B cell (primary cell): ENCODE results near the gene ARL2. TPM values are rescaled to one million over a fixed set of nuclear protein-coding genes. Genes with fewer than 3 reads are reported as not detected.

Experiments used
- ATAC-seq: fragments of 200-7000 bp; cut with Tn5 transposase; one replicate; pipeline ENCODE4 v1.10.0; 2021; ENCODE audit warnings: low read depth, mild to moderate bottlenecking, moderate number of reproducible peaks, moderate library complexity
- CTCF ChIA-PET: fragments of 350-600 bp; sonication (Branson Sonifier 250); formaldehyde crosslinking; loops from one replicate; lab custom pipeline; 2021; ENCODE audit warnings: antibody characterized with exemption, inconsistent platforms; lab: Charles Lee
- POLR2A ChIA-PET: fragments of 350-600 bp; sonication (Branson Sonifier 250); formaldehyde crosslinking; loops from one replicate; lab custom pipeline; 2021; ENCODE audit warnings: antibody characterized with exemption; lab: Charles Lee
- DNase-seq: peaks from one replicate; pipeline ENCODE4 v3.0.0; 2013
- H2AFZ ChIP-seq: 2 replicates; pipeline ENCODE4 v1.6.1; 2012; ENCODE audit warnings: mild to moderate bottlenecking, low read depth, low read length; ENCODE audit not compliant: insufficient read depth, poor library complexity, severe bottlenecking
- H3K27ac ChIP-seq, 2 donors: 1 replicate in 1 of 2; 2 replicates in 1 of 2; pipeline ENCODE4 v1.5.1; 2012 to 2013; ENCODE audit warnings: low read length in 2 of 2, mild to moderate bottlenecking in 2 of 2, moderate library complexity in 1 of 2
- H3K27me3 ChIP-seq, 4 experiments: fragments of 200-600 bp in 1 of 4; sonication (generic) in 1 of 4; replicated peaks in 1 of 4; 1 replicate in 2 of 4; 2 replicates in 2 of 4; pipeline versions ENCODE4 v1.6.1 to v1.7.0; 2013 to 2016; ENCODE audit warnings: low read length in 3 of 4, mild to moderate bottlenecking in 2 of 4, mixed read lengths in 1 of 4, moderate library complexity in 1 of 4; ENCODE audit not compliant: insufficient read depth in 4 of 4, control insufficient read depth in 3 of 4; ENCODE audit errors: control extremely low read depth in 1 of 4
- H3K36me3 ChIP-seq, 2 experiments: replicated peaks in 1 of 2; 1 replicate in 1 of 2; 2 replicates in 1 of 2; pipeline versions ENCODE4 v1.6.1 to v1.7.1; 2013; ENCODE audit warnings: low read length in 1 of 2; ENCODE audit not compliant: insufficient read depth in 2 of 2, control insufficient read depth in 1 of 2; ENCODE audit errors: control extremely low read depth in 1 of 2, extremely low read depth in 1 of 2
- H3K4me1 ChIP-seq, 2 donors: fragments of 200-600 bp in 1 of 2; sonication (generic) in 1 of 2; 1 replicate in 1 of 2; 2 replicates in 1 of 2; pipeline versions ENCODE4 v1.5.1 to v1.6.1; 2013 to 2017; ENCODE audit warnings: low read length in 2 of 2; ENCODE audit not compliant: control insufficient read depth in 2 of 2, insufficient read depth in 2 of 2
- H3K4me2 ChIP-seq: replicated peaks from 2 replicates; pipeline ENCODE3; 2012; ENCODE audit warnings: mild to moderate bottlenecking, low read depth, low read length; ENCODE audit not compliant: poor library complexity, severe bottlenecking
- H3K4me3 ChIP-seq, 5 experiments: fragments of 200-600 bp in 1 of 5; sonication (generic) in 1 of 5; 1 replicate in 3 of 5; 2 replicates in 2 of 5; pipeline versions ENCODE4 v1.5.1 to v1.7.0; 2011 to 2016; ENCODE audit warnings: low read length in 4 of 5, mild to moderate bottlenecking in 4 of 5, low read depth in 2 of 5, control low read depth in 1 of 5, moderate library complexity in 1 of 5; ENCODE audit not compliant: insufficient read depth in 1 of 5; ENCODE audit errors: control extremely low read depth in 1 of 5, extremely low read depth in 1 of 5
- H3K79me2 ChIP-seq: fragments of 200-600 bp; sonication (generic); one replicate; pipeline ENCODE4 v1.6.0; 2016; ENCODE audit warnings: low read length; ENCODE audit not compliant: control insufficient read depth, insufficient read depth
- H3K9ac ChIP-seq: fragments of 200-600 bp; sonication (generic); 2 replicates; pipeline ENCODE4 v1.6.1; 2017; ENCODE audit warnings: mild to moderate bottlenecking, low read length, moderate library complexity
- H3K9me3 ChIP-seq, 3 donors: one replicate each; pipeline versions ENCODE4 v1.6.1 to v1.7.1; 2013; ENCODE audit warnings: low read length in 2 of 3; ENCODE audit not compliant: control insufficient read depth in 2 of 3, insufficient read depth in 1 of 3; ENCODE audit errors: control extremely low read depth in 1 of 3
- H4K20me1 ChIP-seq: 2 replicates; pipeline ENCODE4 v1.6.0; 2012; ENCODE audit warnings: mild to moderate bottlenecking, low read length; ENCODE audit not compliant: insufficient read depth, control insufficient read depth, poor library complexity, severe bottlenecking
- H3K27ac Mint-ChIP-seq: one replicate; pipeline ENCODE4 v1.8.0; 2021; ENCODE audit warnings: mixed read lengths
- H3K27me3 Mint-ChIP-seq: one replicate; pipeline ENCODE4 v1.8.0; 2021; ENCODE audit warnings: mixed read lengths
- H3K4me1 Mint-ChIP-seq: one replicate; pipeline ENCODE4 v1.8.0; 2021; ENCODE audit warnings: mixed read lengths
- H3K4me3 Mint-ChIP-seq: one replicate; pipeline ENCODE4 v1.8.0; 2021; ENCODE audit warnings: mixed read lengths
- H3K9me3 Mint-ChIP-seq: one replicate; pipeline ENCODE4 v1.8.0; 2022; ENCODE audit warnings: mixed read lengths; ENCODE audit not compliant: insufficient read depth
- EZH2 ChIP-seq: IDR thresholded peaks from 2 replicates; pipeline ENCODE4 v1.6.1; 2012; ENCODE audit warnings: borderline replicate concordance, low read depth, mild to moderate bottlenecking, moderate library complexity, low read length; ENCODE audit not compliant: insufficient read depth, poor library complexity, severe bottlenecking
- WGBS: methylation state at CpG from one replicate; pipeline ENCODE4 v1.1.5; 2013; ENCODE audit warnings: missing lambda C conversion rate; ENCODE audit not compliant: insufficient coverage; 5-methylcytosine and 5-hydroxymethylcytosine counted together
- intact Hi-C: fragments of 100-400 bp; cut with micrococcal nuclease; formaldehyde crosslinking; loops from one replicate; pipeline ENCODE4 v1.10.0; 2022
- polyA plus RNA-seq: library from polyadenylated mRNA; depleted of rRNA; stranded (reverse); fragments of >200 nt; gene quantifications from 2 replicates; pipeline ENCODE4 v1.2.3, GENCODE V29; 2012
- total RNA-seq, 2 donors: library from RNA; stranded (reverse); fragments of 120-200 nt in 1 of 2; gene quantifications; 1 replicate in 1 of 2; 2 replicates in 1 of 2; pipeline versions ENCODE4 v1.2.3 to v1.2.4, GENCODE V29; 2013 to 2022
- TF ChIP-seq, protein P1 (sequence below): fragments of 200-600 bp; IDR thresholded peaks from one replicate; pipeline ENCODE4 v1.8.0; 2022; ENCODE audit warnings: antibody characterized with exemption, mild to moderate bottlenecking

Gene ARL2
- total and polyA plus RNA-seq, 2 donors (not counting 1 experiment from before 2014, with no cell fraction given), result 43.4 to 53.6 TPM

DNA sequence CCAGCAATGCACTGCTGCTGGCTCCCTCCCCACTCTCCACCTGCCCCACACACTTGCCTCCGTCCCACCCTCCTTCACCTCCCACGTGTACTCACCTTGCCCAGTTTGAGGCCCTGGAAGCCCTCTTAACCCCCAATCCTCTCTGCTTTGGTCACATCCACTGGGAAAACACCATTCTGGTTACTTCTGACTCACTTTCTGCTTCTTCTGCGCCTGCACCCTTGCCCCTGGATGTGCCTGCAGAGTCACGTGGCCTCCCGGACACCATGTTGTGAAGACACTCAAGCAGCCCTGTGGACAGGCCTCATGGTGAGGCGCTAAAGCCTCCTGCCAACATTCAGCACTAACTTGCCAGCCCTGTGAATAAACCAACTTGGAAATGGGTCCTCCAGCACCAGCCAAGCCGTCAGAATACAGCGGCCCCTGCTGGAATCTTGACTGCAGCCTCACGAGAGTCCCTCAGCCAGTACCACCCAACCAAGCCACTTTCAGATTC is 47.0 kb downstream of the ARL2 start:
- Histone ChIP-seq H3K9ac (no peak overlapping the region), H3K27me3 (peaks cover 0 to 2% (median 0%) of the 10 kb centered on the region in 4 experiments), H3K4me1 (no peaks in the 10 kb centered on the region), H3K27ac (no peak overlapping the region), H2AFZ (no peak overlapping the region), H4K20me1 (no peaks in the 10 kb centered on the region), H3K79me2 (no peaks in the 10 kb centered on the region), H3K4me2 (no peak overlapping the region), H3K36me3 (no peaks in the 10 kb centered on the region), H3K9me3 (peaks cover 0 to 3% (median 0%) of the 10 kb centered on the region in 3 donors), H3K4me3 (no peak overlapping the region)
- peak overlapping the region; percentile 32 for H3K27ac Mint-ChIP-seq
- ChIA-PET CTCF (interaction anchor here (0.7 to 1.1 kb wide), 2 partner anchors 17 to 422 kb away, joined by 3 read pairs; no protein-coding TSS in a partner anchor), POLR2A (no interaction called here)
- H3K4me3 Mint-ChIP-seq, result no peak overlapping the region
- H3K27me3 Mint-ChIP-seq, result no peaks in the 10 kb centered on the region
- ATAC-seq (no peak), DNase-seq (no peak)
- 91% methylated on average over 7 of the region's 9 CpGs for WGBS
- no peaks in the 10 kb centered on the region for H3K4me1 Mint-ChIP-seq
- intact Hi-C loops, result no loop called here
- no peak for TF ChIP-seq EZH2
- TF ChIP-seq, protein P1, sequence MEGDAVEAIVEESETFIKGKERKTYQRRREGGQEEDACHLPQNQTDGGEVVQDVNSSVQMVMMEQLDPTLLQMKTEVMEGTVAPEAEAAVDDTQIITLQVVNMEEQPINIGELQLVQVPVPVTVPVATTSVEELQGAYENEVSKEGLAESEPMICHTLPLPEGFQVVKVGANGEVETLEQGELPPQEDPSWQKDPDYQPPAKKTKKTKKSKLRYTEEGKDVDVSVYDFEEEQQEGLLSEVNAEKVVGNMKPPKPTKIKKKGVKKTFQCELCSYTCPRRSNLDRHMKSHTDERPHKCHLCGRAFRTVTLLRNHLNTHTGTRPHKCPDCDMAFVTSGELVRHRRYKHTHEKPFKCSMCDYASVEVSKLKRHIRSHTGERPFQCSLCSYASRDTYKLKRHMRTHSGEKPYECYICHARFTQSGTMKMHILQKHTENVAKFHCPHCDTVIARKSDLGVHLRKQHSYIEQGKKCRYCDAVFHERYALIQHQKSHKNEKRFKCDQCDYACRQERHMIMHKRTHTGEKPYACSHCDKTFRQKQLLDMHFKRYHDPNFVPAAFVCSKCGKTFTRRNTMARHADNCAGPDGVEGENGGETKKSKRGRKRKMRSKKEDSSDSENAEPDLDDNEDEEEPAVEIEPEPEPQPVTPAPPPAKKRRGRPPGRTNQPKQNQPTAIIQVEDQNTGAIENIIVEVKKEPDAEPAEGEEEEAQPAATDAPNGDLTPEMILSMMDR, result no peak
- no peaks in the 10 kb centered on the region for H3K9me3 Mint-ChIP-seq

DNA sequence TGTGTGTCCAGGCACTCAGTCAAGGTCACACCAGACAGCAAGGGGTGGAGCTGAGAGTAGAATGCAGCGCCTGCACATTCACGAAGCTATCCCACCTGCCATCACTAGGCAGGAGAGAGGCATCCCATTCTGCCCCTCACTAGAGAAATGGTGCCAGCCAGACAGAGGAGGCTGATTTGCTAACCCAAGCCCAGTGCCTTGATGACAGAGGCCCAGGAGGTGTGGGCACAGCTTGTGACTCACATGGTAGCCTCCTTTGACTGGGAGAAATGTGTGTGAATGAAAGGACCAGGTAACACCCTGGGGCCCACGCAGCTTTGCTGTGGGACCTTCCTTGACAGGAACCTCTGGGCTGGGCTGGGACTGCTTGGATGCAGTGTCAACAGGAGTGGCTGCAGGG is 49.6 kb downstream of the ARL2 start:
- Histone ChIP-seq H3K4me3 (no peak overlapping the region), H4K20me1 (no peaks in the 10 kb centered on the region), H3K9me3 (peaks cover 0 to 3% (median 0%) of the 10 kb centered on the region in 3 donors), H3K4me2 (no peak overlapping the region), H3K27me3 (no peaks in the 10 kb centered on the region), H2AFZ (no peak overlapping the region), H3K27ac (no peak overlapping the region), H3K79me2 (no peaks in the 10 kb centered on the region), H3K36me3 (no peaks in the 10 kb centered on the region), H3K4me1 (no peaks in the 10 kb centered on the region), H3K9ac (no peak overlapping the region)
- WGBS, result 75% methylated on average over 1 of the region's 3 CpGs
- intact Hi-C loops, result no loop called here
- H3K27ac Mint-ChIP-seq, result no peak overlapping the region
- ATAC-seq (no peak), DNase-seq (no peak)
- no peaks in the 10 kb centered on the region for H3K27me3 Mint-ChIP-seq
- ChIA-PET POLR2A (no interaction called here), CTCF (interaction anchor here (0.5 to 0.6 kb wide), 2 partner anchors 25 to 240 kb away, joined by 3 to 4 read pairs; no protein-coding TSS in a partner anchor)
- TF ChIP-seq, protein P1, result no peak
- no peak for TF ChIP-seq EZH2
- H3K9me3 Mint-ChIP-seq, result no peaks in the 10 kb centered on the region
- no peaks in the 10 kb centered on the region for H3K4me1 Mint-ChIP-seq
- H3K4me3 Mint-ChIP-seq, result no peak overlapping the region
